Endothelial cell (in vitro differentiated cells): ENCODE results near the gene SPATA31A6. TPM values are rescaled to one million over a fixed set of nuclear protein-coding genes. Genes with fewer than 3 reads are reported as not detected.
A peak's percentile ranks its signal among the peaks of the same experiment; 100 is the strongest.
"Not testable (repeated sequence)": the region's sequence is repeated elsewhere in the genome, so short reads cannot be mapped to it uniquely, and the experiment has no call there.

Source experiments
- DNase-seq: peaks from one replicate; pipeline ENCODE4 v3.0.0; 2021; ENCODE audit warnings: low spot score
- H3K27ac Mint-ChIP-seq: one replicate; pipeline ENCODE4 v1.8.0; 2021; ENCODE audit warnings: mixed read lengths, inconsistent platforms; ENCODE audit not compliant: unreplicated experiment
- H3K27me3 Mint-ChIP-seq: one replicate; pipeline ENCODE4 v1.8.0; 2021; ENCODE audit warnings: mild to moderate bottlenecking, moderate library complexity, mixed read lengths, inconsistent platforms; ENCODE audit not compliant: unreplicated experiment
- H3K36me3 Mint-ChIP-seq: one replicate; pipeline ENCODE4 v1.8.0; 2021; ENCODE audit warnings: mild to moderate bottlenecking, low read depth, mixed read lengths, inconsistent platforms; ENCODE audit not compliant: unreplicated experiment
- H3K4me1 Mint-ChIP-seq: one replicate; pipeline ENCODE4 v1.8.0; 2021; ENCODE audit warnings: mild to moderate bottlenecking, mixed read lengths, inconsistent platforms; ENCODE audit not compliant: unreplicated experiment
- H3K4me3 Mint-ChIP-seq: one replicate; pipeline ENCODE4 v1.8.0; 2021; ENCODE audit warnings: mild to moderate bottlenecking, mixed read lengths, inconsistent platforms; ENCODE audit not compliant: unreplicated experiment
- H3K9me3 Mint-ChIP-seq: one replicate; pipeline ENCODE4 v1.8.0; 2021; ENCODE audit warnings: mixed read lengths, inconsistent platforms; ENCODE audit not compliant: unreplicated experiment
- long read RNA-seq: library from polyadenylated mRNA; unstranded; transcript quantifications from one replicate; pipeline ENCODE4 v2.0.0, GENCODE V29; 2020; ENCODE audit not compliant: unreplicated experiment
- total RNA-seq: library from RNA; stranded (reverse); fragmentation: NEBNext Ultra II Directional; extraction: Animal tissue kit (Norgen Biotek cat#: 25700); gene quantifications from one replicate; pipeline ENCODE4 v1.2.1, GENCODE V29; 2021; ENCODE audit not compliant: unreplicated experiment

Gene SPATA31A6
- total RNA-seq = not detected
- long read RNA-seq = 0 reads

GRCh38 chr9:42183359-42183758, at the start of gene SPATA31A6:
TSS of gene SPATA31A6 (plus strand) at chr9:42183659. CDS start at chr9:42183688, 29 bp downstream.
- DNase-seq, H3K9me3 Mint-ChIP-seq, H3K36me3 Mint-ChIP-seq, H3K27me3 Mint-ChIP-seq, H3K27ac Mint-ChIP-seq, H3K4me3 Mint-ChIP-seq, H3K4me1 Mint-ChIP-seq: not testable (repeated sequence)

DNA sequence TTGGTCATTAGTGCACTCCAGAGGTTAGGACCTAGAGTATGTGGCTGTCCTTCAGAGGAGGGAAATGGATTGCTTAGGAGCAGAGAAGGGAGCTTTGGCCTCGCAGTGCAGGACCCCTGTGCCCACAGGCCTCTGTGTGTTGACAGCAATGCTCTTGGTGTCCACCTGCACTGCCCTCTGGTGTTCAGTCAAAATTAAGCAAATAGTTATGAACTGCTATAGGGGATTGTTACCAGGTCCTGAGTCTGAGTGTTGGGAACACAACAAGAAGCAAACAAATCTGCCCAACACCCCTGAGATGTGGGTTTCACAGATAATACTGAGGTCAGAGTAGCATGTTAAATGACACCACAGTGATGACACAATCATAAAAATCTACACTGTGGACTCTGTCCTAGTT, 23.2 kb upstream of the SPATA31A6 start:
- not testable (repeated sequence) for H3K27me3 Mint-ChIP-seq, H3K4me1 Mint-ChIP-seq, H3K4me3 Mint-ChIP-seq, H3K36me3 Mint-ChIP-seq, H3K9me3 Mint-ChIP-seq, H3K27ac Mint-ChIP-seq
- DNase-seq = peak; percentile 3

DNA sequence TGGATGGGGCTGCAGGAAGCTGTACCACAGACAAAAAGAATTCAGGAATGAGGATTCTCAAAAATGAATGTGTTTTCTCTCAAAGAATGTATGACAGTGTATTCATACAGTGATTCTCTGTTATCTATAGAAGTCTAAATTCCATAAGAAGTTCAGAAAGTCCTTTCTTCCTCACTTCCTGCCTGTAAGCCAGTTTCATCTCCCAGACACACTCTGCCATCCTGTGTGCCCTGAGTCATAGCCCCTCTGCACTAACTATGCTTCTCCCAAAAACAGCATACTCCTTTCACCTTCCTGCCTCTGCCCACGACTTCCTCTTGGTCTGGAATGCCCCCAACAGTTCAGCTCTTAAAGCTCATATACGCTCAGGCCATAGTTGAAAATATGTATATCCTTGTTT, 36.4 kb downstream of the SPATA31A6 start:
- not testable (repeated sequence) for H3K27me3 Mint-ChIP-seq, H3K4me1 Mint-ChIP-seq, DNase-seq, H3K36me3 Mint-ChIP-seq, H3K4me3 Mint-ChIP-seq, H3K27ac Mint-ChIP-seq, H3K9me3 Mint-ChIP-seq

- H3K36me3 Mint-ChIP-seq, H3K27me3 Mint-ChIP-seq, H3K27ac Mint-ChIP-seq, H3K4me3 Mint-ChIP-seq, H3K9me3 Mint-ChIP-seq, H3K4me1 Mint-ChIP-seq, DNase-seq: not testable (repeated sequence)
Measured at GRCh38 chr9:42223230-42223629, 39.8 kb downstream of the SPATA31A6 start.

GRCh38 chr9:42233031-42233430, 49.6 kb downstream of the SPATA31A6 start:
- H3K27me3 Mint-ChIP-seq, H3K9me3 Mint-ChIP-seq, H3K27ac Mint-ChIP-seq, H3K4me1 Mint-ChIP-seq, H3K36me3 Mint-ChIP-seq, DNase-seq, H3K4me3 Mint-ChIP-seq: not testable (repeated sequence)

DNA sequence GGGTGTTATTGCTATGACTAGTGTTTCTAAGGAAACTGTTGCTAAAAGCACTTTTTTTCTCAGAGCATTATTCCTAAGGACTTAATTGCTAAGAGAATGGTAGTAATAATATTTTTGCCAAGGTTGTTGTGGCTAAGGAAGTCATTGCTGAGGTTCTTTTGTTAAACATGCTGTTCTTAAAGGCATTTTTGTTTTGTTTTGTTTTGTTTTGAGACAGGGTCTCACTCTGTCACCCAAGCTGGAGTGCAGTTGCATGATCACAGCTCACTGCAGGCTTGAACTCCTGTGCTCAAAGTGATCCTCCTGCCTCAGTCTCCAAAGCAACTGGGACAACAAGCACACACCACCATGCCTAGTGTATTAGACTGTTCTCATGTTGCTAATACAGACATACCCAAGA, 51.2 kb downstream of the SPATA31A6 start:
- not testable (repeated sequence) for H3K36me3 Mint-ChIP-seq, H3K9me3 Mint-ChIP-seq, H3K4me1 Mint-ChIP-seq, H3K4me3 Mint-ChIP-seq, H3K27me3 Mint-ChIP-seq, DNase-seq, H3K27ac Mint-ChIP-seq

DNA sequence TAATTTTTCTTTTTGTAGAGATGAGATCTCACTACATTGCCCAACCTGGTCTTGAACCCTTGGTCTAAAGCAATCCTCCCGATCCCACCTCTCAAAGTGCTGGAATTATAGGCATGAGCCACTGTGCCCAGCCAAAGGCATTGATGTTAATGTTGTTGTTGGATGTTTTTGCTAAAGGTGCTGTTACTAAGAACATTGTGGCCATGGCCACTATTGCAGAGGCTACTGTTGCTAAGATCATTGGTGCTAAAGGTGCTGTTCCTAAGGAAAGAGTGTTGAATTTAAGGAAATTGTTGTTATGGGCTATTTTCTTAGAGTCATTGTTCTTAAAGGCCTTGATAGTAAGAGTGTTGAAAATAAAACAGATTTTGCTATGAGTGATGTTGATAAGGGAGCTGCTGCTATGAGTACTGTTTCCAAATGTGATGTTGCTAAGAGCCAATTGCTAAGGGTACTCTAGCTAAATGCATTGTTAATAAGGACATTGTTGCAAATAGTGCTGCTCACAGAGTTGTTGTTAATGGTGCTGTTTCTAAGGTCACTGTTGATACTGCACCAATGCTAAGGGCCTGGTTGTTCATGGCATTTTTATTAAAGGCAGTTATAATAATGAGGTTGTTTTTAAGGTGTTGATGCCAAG, 52.0 kb downstream of the SPATA31A6 start:
- not testable (repeated sequence) for H3K36me3 Mint-ChIP-seq, H3K4me3 Mint-ChIP-seq, DNase-seq, H3K27me3 Mint-ChIP-seq, H3K9me3 Mint-ChIP-seq, H3K4me1 Mint-ChIP-seq
- H3K27ac Mint-ChIP-seq = peak overlapping the region; percentile 42

- not testable (repeated sequence) for H3K4me3 Mint-ChIP-seq, DNase-seq, H3K27ac Mint-ChIP-seq, H3K36me3 Mint-ChIP-seq, H3K9me3 Mint-ChIP-seq, H3K27me3 Mint-ChIP-seq, H3K4me1 Mint-ChIP-seq
Measured at GRCh38 chr9:42236097-42236496, 52.6 kb downstream of the SPATA31A6 start.

- H3K4me3 Mint-ChIP-seq, DNase-seq, H3K27me3 Mint-ChIP-seq, H3K4me1 Mint-ChIP-seq, H3K9me3 Mint-ChIP-seq, H3K36me3 Mint-ChIP-seq: not testable (repeated sequence)
- peak overlapping the region; percentile 87 for H3K27ac Mint-ChIP-seq
Measured at GRCh38 chr9:42237381-42237780, 53.9 kb downstream of the SPATA31A6 start.

DNA sequence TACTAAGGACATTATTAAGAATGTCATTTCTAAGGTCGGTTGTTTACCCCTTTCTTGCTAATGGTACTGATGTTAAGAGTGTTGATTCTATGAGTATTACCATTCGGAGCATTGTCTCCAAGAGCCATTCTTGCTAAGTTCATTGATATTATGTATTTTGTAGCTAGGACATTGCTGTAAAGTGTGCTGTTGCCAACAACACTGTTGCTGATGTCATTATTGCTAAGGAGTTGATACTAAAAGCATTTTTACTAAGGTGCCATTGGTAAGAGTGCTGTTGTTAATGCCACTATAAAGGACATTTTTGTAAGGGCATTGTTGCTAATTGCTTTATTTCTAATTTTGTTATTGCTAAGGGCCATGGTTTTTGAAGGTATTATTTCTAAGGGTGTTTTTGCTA, 55.4 kb downstream of the SPATA31A6 start:
- not testable (repeated sequence) for H3K9me3 Mint-ChIP-seq, H3K4me3 Mint-ChIP-seq, DNase-seq

More for the DNA sequence above, 55.4 kb downstream of the SPATA31A6 start:
- H3K36me3 Mint-ChIP-seq, H3K4me1 Mint-ChIP-seq, H3K27me3 Mint-ChIP-seq, H3K27ac Mint-ChIP-seq: not testable (repeated sequence)
